CD4-positive, alpha-beta T cell treated with Interleukin-6 at 100 ng/mL for 8 hours (primary cell): Measurements from ENCODE around the gene AFAP1.

Experiments used
- DNase-seq: peaks from one replicate; pipeline ENCODE4 v3.0.0-alpha.2; 2020; ENCODE audit warnings: mixed read lengths, low spot score

Gene AFAP1, protein sequence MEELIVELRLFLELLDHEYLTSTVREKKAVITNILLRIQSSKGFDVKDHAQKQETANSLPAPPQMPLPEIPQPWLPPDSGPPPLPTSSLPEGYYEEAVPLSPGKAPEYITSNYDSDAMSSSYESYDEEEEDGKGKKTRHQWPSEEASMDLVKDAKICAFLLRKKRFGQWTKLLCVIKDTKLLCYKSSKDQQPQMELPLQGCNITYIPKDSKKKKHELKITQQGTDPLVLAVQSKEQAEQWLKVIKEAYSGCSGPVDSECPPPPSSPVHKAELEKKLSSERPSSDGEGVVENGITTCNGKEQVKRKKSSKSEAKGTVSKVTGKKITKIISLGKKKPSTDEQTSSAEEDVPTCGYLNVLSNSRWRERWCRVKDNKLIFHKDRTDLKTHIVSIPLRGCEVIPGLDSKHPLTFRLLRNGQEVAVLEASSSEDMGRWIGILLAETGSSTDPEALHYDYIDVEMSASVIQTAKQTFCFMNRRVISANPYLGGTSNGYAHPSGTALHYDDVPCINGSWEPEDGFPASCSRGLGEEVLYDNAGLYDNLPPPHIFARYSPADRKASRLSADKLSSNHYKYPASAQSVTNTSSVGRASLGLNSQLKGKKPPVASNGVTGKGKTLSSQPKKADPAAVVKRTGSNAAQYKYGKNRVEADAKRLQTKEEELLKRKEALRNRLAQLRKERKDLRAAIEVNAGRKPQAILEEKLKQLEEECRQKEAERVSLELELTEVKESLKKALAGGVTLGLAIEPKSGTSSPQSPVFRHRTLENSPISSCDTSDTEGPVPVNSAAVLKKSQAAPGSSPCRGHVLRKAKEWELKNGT

GRCh38 chr4:7939377-7940108, at the start of gene AFAP1:
Gene AFAP1 (minus strand): TSS chr4:7939861. CDS start chr4:7872078, 67,783 bp downstream.
- DNase-seq: peak; percentile 88

DNA sequence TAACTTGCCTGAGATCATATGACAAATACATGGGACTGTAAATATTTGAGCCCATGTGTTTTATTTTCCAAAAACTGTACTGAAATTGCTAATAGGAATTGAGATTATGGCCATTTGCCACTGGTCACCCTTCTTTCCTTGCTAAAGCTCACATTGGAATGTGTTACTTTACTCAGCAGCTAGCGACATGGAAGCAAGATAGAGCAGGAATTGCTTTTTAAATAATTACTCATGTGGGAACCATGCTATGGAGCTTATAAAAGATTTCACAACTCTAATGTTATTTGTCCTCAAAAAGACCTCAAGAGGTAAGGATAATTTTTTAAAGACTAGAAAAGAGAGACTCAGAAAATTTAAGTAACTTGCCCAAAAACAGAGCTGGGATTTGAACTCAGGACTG, 48.8 kb upstream of the AFAP1 start:
- no peak for DNase-seq

DNA sequence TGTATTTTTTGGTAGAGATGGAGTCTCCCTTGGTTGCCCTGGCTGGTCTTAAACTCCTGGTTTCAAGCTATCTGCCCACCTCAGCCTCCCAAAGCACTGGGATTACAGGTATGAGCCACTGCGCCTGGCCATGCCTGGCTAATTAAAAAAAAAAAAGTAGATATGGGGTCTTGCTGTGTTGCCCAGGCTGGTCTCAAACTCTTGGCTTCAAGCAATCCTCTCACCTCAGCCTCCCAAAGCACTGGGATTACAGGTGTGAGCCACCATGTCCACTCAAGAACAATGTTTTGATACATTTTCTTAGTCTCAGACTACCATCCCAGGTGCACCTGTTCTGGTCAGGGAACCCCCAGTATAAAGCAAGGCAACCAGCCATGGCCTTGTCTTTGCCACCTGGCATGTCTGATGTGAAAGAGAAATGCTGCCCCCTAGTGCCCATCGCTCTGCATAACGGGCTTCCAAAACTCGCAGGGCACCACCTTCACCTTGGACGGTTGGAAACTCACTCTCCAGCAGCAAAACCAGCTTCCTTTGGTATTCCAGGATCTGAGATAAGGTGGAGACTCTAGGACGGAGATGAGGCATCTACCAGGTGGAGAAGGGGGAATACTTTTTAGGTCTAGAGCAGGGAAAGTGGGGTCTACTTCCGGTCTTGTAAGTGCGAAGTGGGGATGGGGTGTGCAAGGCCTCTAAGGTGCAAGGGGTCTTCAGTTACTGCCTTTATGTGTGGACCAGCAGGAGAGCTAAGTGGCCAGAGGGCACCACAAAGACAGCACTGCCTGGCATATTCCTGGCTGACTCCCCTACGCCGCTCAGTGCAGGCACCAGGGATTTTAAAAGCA, 47.7 kb upstream of the AFAP1 start:
- peak; percentile 75 for DNase-seq

- DNase-seq: no peak
Observed at GRCh38 chr4:7985891-7986441, 46.3 kb upstream of the AFAP1 start.

DNA sequence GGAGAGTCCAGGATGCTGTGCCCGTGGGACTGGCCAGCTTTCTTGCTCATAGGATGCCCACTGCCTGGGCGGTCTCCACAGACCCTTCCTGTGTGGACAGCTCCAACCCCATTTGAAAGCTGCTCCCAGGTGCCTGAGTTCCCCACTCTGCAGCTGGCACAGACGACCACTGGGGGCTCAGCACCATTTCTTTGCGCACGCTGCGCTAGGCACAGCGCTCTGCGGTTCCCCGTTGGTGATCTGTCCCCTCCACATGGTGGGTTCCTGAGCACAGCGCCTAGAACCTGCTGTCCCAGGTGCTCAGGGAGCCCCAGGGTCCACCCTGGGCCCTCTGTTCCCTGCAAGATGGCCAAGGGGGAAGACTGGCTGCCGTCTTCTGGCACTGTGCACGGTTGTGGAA, 45.4 kb upstream of the AFAP1 start:
- DNase-seq: no peak

DNA sequence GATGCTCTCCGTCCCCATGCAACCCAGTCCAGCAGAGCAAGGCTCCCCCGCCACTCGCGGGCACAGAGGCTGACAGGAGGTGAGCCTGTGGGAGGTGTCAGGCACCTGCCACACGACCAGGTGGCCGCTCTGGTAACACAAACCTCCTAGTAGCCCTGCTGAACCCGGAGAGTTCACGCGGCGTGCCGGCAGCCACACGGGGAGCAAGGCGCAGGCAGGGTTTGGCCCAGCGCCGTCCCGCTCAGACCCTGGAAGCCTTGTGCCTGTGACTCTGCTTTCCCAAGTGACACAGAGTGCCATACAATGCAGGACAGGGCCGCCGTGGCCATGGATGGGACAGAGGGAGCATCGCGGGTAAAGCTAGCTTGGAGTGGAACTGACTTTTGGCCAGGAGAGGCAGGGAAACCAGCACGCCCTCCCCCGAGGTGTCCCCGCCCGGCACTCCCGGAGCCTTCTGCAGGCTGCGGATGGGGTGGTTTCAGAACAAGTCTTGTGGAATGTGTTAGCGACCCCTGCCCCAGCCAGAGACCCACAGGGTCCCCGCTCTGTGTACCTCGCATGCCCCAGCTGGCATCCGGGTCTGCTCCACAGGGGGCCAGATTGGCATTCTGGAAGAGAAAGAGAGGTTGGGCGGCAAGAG, 44.7 kb upstream of the AFAP1 start:
- DNase-seq: no peak

GRCh38 chr4:7983296-7983695, 43.6 kb upstream of the AFAP1 start:
- no peak for DNase-seq

DNA sequence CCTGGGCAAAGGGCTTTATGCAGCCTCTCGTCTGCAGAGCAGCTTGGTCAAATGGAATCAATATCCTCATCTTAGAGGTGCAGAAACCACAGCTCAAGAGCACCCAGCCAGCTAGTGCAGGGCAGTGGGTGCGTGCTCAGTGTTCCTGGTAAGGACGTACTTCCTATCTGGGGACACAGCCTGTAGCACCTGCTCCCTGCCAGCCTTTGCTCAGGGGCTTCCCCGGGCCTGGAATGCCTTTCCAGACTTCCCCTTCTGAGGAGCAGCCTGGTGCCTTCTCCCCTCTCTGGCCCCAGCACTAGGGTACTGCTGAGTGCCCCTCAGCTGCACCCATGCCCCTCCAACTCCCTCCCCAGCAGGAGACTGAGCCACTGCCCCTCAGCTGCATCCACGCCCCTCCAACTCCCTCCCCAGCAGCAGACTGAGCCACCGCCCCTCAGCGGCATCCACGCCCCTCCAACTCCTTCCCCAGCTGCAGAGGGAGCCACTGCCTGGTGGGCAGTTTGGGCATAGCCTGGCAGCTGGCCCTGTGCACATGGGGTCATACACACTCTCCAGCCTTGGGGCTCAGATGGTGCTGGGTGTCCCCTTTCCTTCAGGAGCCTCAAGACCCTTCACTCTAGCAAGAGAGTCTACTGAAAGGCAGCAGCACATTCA, 42.2 kb upstream of the AFAP1 start:
- no peak for DNase-seq

- no peak for DNase-seq
Observed at GRCh38 chr4:7980036-7980435, 40.4 kb upstream of the AFAP1 start.

- DNase-seq: no peak
Observed at GRCh38 chr4:7979652-7979968, 39.9 kb upstream of the AFAP1 start.

DNA sequence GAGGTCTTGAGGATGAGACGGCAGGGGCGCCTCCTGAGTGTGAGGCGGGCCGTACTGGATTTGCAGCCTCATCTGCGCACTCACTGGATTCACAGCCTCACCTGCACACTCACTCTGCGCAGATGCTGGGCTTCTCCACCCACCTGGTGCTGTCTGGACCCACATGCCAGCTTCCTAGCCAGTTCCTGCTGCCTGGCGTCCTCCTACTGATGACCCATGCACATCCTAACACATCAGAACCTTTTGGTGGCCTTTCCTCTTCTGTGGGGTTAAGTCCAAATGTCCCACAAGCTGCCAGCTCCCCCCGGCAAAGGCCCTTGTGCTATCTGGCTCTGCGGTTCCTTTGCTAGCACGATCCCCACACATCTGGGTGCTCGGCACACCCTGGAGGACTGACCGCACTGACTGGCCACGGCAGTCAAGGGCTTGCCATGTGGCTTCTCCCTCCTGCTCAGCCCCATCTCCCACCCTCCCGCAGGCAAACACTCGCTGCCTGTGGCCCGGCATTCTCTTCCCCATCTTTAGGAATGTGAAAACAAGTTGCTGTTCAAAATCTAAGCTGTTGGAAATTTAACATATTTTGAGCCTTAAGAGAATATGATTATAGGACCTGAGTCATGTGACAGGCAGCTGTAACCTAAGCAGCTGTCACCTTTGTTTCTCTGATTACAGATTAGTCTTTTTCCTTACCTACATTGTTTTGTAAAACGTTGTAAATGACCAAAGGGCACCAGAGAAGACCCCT, 39.4 kb upstream of the AFAP1 start:
- no peak for DNase-seq

GRCh38 chr4:7978489-7978888, 38.8 kb upstream of the AFAP1 start:
- DNase-seq: no peak

- no peak for DNase-seq
Observed at GRCh38 chr4:7976634-7977033, 37.0 kb upstream of the AFAP1 start.

GRCh38 chr4:7976025-7976424, 36.4 kb upstream of the AFAP1 start:
- no peak for DNase-seq

- DNase-seq: no peak
Observed at GRCh38 chr4:7974425-7974824, 34.8 kb upstream of the AFAP1 start.

- no peak for DNase-seq
Observed at GRCh38 chr4:7973545-7973981, 33.9 kb upstream of the AFAP1 start.

DNA sequence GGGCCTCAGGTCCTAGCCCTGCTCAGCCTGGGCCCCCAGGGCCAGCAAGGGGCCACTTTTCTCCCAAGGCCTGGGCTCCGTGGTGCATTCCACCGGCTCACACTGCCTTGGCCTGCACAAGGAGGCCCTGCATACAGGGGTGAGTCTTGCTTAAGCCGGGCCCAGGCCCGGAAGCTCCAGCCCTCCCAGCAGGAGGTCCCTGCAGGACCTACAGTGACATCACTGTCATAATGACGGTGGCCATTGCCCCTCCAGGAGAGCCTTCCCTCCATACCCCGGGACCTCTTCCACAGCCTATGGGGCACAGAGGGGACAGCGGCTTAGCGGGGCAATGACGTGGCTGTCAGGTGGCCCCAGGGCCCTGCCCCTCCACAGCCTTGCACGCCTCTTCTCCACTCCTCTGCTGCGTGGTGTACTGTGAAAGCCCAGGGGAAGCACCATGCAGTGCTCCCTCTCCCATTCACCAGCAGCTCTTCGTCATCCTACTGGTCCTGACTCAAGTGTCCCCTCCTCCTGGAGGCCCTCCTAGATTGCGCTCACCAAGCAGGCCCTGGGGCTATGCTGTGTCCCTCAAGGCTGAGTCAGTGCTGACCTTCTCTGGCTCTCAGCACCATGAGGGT, 32.3 kb upstream of the AFAP1 start:
- DNase-seq: no peak

DNA sequence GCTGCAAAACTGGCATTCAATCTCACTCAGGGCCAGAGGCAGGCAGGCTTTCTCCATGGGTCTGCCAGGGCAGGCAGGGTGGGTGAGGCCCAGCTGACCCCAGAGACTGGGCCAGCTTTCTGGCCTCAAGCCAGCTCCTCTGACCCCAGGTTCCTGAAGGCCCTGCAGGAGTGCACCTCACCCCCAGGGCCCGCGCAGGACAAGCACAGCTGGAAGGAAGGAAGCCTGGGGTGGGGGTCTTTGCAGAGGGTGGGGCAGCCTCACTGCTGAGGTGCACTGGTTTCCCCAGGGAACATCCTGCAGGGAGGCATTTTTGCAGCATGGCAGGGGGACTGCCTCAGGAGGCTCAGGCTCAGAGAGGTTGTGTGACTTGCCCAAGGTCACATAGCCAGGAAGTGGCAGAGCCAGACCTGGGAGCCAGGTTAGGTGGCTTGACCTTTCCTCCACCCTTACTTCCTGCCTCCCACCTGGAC, 31.5 kb upstream of the AFAP1 start:
- no peak for DNase-seq

GRCh38 chr4:7970361-7970946, 30.8 kb upstream of the AFAP1 start:
- DNase-seq: no peak
